Right renal pelvis (tissue), 4 donors: ENCODE measurements around the gene SYNM. TPM values are rescaled to one million over a fixed set of nuclear protein-coding genes. Genes with fewer than 3 reads are reported as not detected.

ENCODE experiments used
- DNase-seq, 4 donors: peaks; one replicate each; pipeline ENCODE4 v3.0.0-alpha.2; 2013; ENCODE audit warnings: low read depth in 4 of 4, low spot score in 3 of 4, missing footprints in 1 of 4
- polyA plus RNA-seq, 4 donors: library from polyadenylated mRNA; unstranded; fragments of 120-200 nt; gene quantifications; one replicate each; pipeline ENCODE4 v1.2.1, GENCODE V29; 2013; ENCODE audit not compliant: insufficient read length in 4 of 4

SYNM gene
- polyA plus RNA-seq, 4 donors = 1.7 to 2.2 (median 2.0) TPM

- no peak for DNase-seq
Observed at GRCh38 chr15:99082798-99083197, 22.1 kb upstream of the SYNM start.

GRCh38 chr15:99084965-99085364, 19.9 kb upstream of the SYNM start:
- DNase-seq = no peak

GRCh38 chr15:99085413-99086326, 19.2 kb upstream of the SYNM start:
- DNase-seq = no peak

- DNase-seq = no peak
Observed at GRCh38 chr15:99086327-99086667, 18.6 kb upstream of the SYNM start.

GRCh38 chr15:99087405-99087943, 17.4 kb upstream of the SYNM start:
- DNase-seq = no peak

GRCh38 chr15:99090011-99090699, 14.7 kb upstream of the SYNM start:
- DNase-seq = no peak

GRCh38 chr15:99090938-99091337, 13.9 kb upstream of the SYNM start:
- DNase-seq = no peak

- DNase-seq = no peak
Observed at GRCh38 chr15:99092554-99093172, 12.2 kb upstream of the SYNM start.

- DNase-seq = no peak
Observed at GRCh38 chr15:99095626-99096025, 9.3 kb upstream of the SYNM start.

GRCh38 chr15:99096173-99096893, 8.5 kb upstream of the SYNM start:
- DNase-seq = no peak

- DNase-seq = no peak
Observed at GRCh38 chr15:99096894-99097426, 7.9 kb upstream of the SYNM start.

GRCh38 chr15:99097441-99098410, 7.2 kb upstream of the SYNM start:
- no peak for DNase-seq

- DNase-seq = no peak
Observed at GRCh38 chr15:99098426-99098825, 6.5 kb upstream of the SYNM start.

- DNase-seq = no peak
Observed at GRCh38 chr15:99098991-99099390, 5.9 kb upstream of the SYNM start.

- no peak for DNase-seq
Observed at GRCh38 chr15:99099661-99100060, 5.2 kb upstream of the SYNM start.

GRCh38 chr15:99100245-99101173, 4.4 kb upstream of the SYNM start:
- DNase-seq = peak in 3 of 4 donors; percentile 43 to 60 (median 52)

GRCh38 chr15:99101501-99101900, 3.4 kb upstream of the SYNM start:
- no peak for DNase-seq
